ENCODE measurements around the gene INHBC.

Gene INHBC

DNA sequence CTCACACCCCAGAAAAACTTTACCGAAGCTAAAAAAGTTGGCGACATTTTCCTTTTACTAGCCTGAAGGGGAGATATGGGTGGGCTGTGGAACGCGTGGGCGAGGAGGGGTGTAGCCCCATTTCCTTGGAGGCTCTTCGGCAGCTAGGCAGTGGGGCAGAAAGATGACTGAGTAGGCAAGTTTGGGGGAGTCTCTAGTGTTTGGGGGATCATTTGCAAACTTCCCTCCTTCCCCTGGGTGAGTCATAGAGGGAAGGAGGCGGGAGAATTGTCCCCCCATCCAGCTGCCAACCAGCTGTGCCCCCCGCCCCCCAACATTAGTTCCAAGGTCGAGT is 27.3 kb downstream of the INHBC start (continued):
- TF ChIP-seq RBAK (tag by site-specific recombination; IDR thresholded peaks at IDR 0.05) (no peak), ZNF274 (IDR thresholded peaks at IDR 0.05; ENCODE audit: low read length) (no peak), ZNF274 (tag by site-specific recombination; IDR thresholded peaks at IDR 0.05; ENCODE audit: borderline replicate concordance) (no peak), KLF7 (tag by site-specific recombination; IDR thresholded peaks at IDR 0.05; ENCODE audit: borderline replicate concordance) (no peak), ZNF37A (tag by site-specific recombination; IDR thresholded peaks at IDR 0.05) (no peak), ZBTB7A (tag by site-specific recombination; IDR thresholded peaks at IDR 0.05; ENCODE audit: low read depth) (peak; percentile 92), ZNF544 (tag by site-specific recombination; IDR thresholded peaks at IDR 0.05) (no peak), ZNF776 (tag by site-specific recombination; IDR thresholded peaks at IDR 0.05; ENCODE audit: borderline replicate concordance) (no peak), ZSCAN23 (tag by site-specific recombination; IDR thresholded peaks at IDR 0.05) (no peak), ZNF157 (tag by site-specific recombination; IDR thresholded peaks at IDR 0.05) (no peak), ZNF48 (tag by site-specific recombination; IDR thresholded peaks at IDR 0.05) (no peak), HOXA7 (CRISPR knock-in tag; IDR thresholded peaks at IDR 0.05; ENCODE audit: borderline replicate concordance) (no peak)
- TF ChIP-seq, protein P1, sequence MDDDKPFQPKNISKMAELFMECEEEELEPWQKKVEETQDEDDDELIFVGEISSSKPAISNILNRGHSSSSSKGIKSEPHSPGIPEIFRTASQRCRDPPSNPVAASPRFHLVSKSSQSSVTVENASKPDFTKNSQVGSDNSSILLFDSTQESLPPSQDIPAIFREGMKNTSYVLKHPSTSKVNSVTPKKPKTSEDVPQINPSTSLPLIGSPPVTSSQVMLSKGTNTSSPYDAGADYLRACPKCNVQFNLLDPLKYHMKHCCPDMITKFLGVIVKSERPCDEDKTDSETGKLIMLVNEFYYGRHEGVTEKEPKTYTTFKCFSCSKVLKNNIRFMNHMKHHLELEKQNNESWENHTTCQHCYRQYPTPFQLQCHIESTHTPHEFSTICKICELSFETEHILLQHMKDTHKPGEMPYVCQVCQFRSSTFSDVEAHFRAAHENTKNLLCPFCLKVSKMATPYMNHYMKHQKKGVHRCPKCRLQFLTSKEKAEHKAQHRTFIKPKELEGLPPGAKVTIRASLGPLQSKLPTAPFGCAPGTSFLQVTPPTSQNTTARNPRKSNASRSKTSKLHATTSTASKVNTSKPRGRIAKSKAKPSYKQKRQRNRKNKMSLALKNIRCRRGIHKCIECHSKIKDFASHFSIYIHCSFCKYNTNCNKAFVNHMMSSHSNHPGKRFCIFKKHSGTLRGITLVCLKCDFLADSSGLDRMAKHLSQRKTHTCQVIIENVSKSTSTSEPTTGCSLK (tag by site-specific recombination; IDR thresholded peaks at IDR 0.05): no peak

DNA sequence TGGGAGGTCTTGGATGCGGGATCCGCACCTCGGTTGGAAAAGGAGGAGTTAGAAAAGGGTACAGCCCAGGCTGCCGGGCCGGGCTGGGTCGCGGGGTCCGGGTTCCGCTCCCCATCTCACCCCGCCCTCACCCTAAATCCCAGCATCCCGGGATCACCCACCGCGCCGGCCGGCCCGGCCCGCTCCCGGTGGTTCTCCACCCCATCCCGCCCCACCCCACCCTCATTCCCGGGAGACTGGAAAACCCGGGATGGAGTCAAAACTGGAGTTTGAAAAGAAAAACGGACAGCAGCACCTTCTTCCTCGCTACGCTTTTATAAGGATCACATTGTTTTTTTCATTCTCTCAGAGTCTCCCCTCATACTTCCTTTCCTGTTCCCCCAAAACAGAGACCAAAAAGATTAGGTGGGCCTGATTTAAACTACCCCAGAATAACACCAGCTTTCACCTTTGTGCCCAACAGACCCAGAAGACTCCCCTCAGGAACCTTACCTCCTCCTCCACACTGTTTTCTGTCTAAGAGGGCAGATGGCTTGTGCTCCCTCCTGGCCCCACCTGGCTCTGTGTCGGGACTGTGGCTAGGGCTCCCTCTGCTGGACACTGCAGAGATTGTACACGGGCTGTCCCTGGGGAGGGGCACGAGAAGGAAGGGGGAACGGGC is 27.8 kb downstream of the INHBC start:
- peaks cover 8% of the 10 kb centered on the region for H3K4me1 ChIP-seq (ENCODE audit: control insufficient read depth, insufficient read depth, low read length)
- ChIA-PET CTCF (interaction anchor here (0.6 to 4.2 kb wide), 20 partner anchors 9 to 1301 kb away, joined by 3 to 38 read pairs (median 4); partner anchors contain the start of genes ARHGAP9 and TIMELESS), POLR2A (no interaction called here)
- peak overlapping the region; percentile 25 for H3K27ac ChIP-seq (ENCODE audit: extremely low read depth, low read depth, low read length)
- H3K9me3 ChIP-seq (ENCODE audit: control insufficient read depth, insufficient read depth, low read depth, low read length): no peaks in the 10 kb centered on the region
- H3K4me3 ChIP-seq (ENCODE audit: low read depth, low read length): peak overlapping the region; percentile 48
- H3K36me3 ChIP-seq (ENCODE audit: control insufficient read depth in 2 of 2, insufficient read depth in 1 of 2, low read length in 2 of 2): no peaks in the 10 kb centered on the region
- TF ChIP-seq, protein P2, sequence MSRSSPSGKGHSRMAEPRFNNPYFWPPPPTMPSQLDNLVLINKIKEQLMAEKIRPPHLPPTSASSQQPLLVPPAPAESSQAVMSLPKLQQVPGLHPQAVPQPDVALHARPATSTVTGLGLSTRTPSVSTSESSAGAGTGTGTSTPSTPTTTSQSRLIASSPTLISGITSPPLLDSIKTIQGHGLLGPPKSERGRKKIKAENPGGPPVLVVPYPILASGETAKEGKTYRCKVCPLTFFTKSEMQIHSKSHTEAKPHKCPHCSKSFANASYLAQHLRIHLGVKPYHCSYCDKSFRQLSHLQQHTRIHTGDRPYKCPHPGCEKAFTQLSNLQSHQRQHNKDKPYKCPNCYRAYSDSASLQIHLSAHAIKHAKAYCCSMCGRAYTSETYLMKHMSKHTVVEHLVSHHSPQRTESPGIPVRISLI (tag by site-specific recombination; IDR thresholded peaks at IDR 0.05): no peak
- TF ChIP-seq REPIN1 (tag by site-specific recombination; IDR thresholded peaks at IDR 0.05; ENCODE audit: low read depth) (no peak), IKZF3 (tag by site-specific recombination; IDR thresholded peaks at IDR 0.05) (peak; percentile 98), ZNF600 (tag by site-specific recombination; IDR thresholded peaks at IDR 0.05) (peak; percentile 89), SCRT1 (tag by site-specific recombination; IDR thresholded peaks at IDR 0.05; ENCODE audit: borderline replicate concordance) (no peak), ZNF391 (tag by site-specific recombination; IDR thresholded peaks at IDR 0.05; ENCODE audit: borderline replicate concordance, low read depth) (peak; percentile 85; the same call in 1 of the 2 replicates), ZNF626 (tag by site-specific recombination; IDR thresholded peaks at IDR 0.05) (no peak), SP7 (tag by site-specific recombination; IDR thresholded peaks at IDR 0.05) (peak; percentile 75), KLF10 (tag by site-specific recombination; IDR thresholded peaks at IDR 0.05) (peak; percentile 64; the same call in 1 of the 2 replicates), ZNF248 (tag by site-specific recombination; IDR thresholded peaks at IDR 0.05) (no peak), ZNF596 (tag by site-specific recombination; IDR thresholded peaks at IDR 0.05) (no peak), ZNF558 (tag by site-specific recombination; IDR thresholded peaks at IDR 0.05) (peak; percentile 68; the same call in 1 of the 2 replicates), ZNF654 (tag by site-specific recombination; IDR thresholded peaks at IDR 0.05; ENCODE audit: low read depth) (peak; percentile 89)
- TF ChIP-seq, protein P3, sequence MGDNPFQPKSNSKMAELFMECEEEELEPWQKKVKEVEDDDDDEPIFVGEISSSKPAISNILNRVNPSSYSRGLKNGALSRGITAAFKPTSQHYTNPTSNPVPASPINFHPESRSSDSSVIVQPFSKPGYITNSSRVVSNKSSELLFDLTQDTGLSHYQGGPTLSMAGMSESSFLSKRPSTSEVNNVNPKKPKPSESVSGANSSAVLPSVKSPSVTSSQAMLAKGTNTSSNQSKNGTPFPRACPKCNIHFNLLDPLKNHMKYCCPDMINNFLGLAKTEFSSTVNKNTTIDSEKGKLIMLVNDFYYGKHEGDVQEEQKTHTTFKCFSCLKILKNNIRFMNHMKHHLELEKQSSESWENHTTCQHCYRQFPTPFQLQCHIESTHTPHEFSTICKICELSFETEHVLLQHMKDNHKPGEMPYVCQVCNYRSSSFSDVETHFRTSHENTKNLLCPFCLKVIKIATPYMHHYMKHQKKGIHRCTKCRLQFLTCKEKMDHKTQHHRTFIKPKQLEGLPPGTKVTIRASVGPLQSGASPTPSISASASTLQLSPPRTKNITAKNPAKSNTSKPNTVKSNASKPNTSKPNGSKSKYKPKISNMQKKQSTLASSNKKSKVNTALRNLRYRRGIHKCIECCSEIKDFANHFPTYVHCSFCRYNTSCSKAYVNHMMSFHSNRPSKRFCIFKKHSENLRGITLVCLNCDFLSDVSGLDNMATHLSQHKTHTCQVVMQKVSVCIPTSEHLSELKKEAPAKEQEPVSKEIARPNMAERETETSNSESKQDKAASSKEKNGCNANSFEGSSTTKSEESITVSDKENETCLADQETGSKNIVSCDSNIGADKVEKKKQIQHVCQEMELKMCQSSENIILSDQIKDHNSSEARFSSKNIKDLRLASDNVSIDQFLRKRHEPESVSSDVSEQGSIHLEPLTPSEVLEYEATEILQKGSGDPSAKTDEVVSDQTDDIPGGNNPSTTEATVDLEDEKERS (tag by site-specific recombination; IDR thresholded peaks at IDR 0.05): no peak
- TF ChIP-seq, protein P4, sequence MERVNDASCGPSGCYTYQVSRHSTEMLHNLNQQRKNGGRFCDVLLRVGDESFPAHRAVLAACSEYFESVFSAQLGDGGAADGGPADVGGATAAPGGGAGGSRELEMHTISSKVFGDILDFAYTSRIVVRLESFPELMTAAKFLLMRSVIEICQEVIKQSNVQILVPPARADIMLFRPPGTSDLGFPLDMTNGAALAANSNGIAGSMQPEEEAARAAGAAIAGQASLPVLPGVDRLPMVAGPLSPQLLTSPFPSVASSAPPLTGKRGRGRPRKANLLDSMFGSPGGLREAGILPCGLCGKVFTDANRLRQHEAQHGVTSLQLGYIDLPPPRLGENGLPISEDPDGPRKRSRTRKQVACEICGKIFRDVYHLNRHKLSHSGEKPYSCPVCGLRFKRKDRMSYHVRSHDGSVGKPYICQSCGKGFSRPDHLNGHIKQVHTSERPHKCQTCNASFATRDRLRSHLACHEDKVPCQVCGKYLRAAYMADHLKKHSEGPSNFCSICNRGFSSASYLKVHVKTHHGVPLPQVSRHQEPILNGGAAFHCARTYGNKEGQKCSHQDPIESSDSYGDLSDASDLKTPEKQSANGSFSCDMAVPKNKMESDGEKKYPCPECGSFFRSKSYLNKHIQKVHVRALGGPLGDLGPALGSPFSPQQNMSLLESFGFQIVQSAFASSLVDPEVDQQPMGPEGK (tag by site-specific recombination; IDR thresholded peaks at IDR 0.05): peak; percentile 90
- TF ChIP-seq, protein P5, sequence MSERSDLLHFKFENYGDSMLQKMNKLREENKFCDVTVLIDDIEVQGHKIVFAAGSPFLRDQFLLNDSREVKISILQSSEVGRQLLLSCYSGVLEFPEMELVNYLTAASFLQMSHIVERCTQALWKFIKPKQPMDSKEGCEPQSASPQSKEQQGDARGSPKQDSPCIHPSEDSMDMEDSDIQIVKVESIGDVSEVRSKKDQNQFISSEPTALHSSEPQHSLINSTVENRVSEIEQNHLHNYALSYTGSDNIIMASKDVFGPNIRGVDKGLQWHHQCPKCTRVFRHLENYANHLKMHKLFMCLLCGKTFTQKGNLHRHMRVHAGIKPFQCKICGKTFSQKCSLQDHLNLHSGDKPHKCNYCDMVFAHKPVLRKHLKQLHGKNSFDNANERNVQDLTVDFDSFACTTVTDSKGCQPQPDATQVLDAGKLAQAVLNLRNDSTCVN (tag by site-specific recombination; optimal IDR thresholded peaks at IDR 0.05): peak; percentile 50
